H9 (cell line): ENCODE measurements around the gene PEX26. TPM values are rescaled to one million over a fixed set of nuclear protein-coding genes. Genes with fewer than 3 reads are reported as not detected.
"Not testable (repeated sequence)": the region's sequence is repeated elsewhere in the genome, so short reads cannot be mapped to it uniquely, and the experiment has no call there.

Experiments
- DNase-seq: peaks from one replicate; pipeline ENCODE4 v3.0.0-alpha.2; 2017
- H2AFZ ChIP-seq: one replicate; pipeline ENCODE4 v1.6.1; 2013; ENCODE audit warnings: mild to moderate bottlenecking, low read length, control low read depth, moderate library complexity
- H2AK5ac ChIP-seq: 2 replicates; pipeline ENCODE4 v1.6.1; 2013; ENCODE audit warnings: low read length, control low read depth, mixed read lengths; ENCODE audit not compliant: insufficient read length
- H2BK120ac ChIP-seq: one replicate; pipeline ENCODE4 v1.6.1; 2013; ENCODE audit warnings: low read depth, mild to moderate bottlenecking, low read length, control low read depth, inconsistent platforms; ENCODE audit not compliant: poor library complexity, severe bottlenecking
- H2BK12ac ChIP-seq: 2 replicates; pipeline ENCODE4 v1.6.1; 2013; ENCODE audit warnings: low read length, control low read depth, mixed read lengths, low read depth; ENCODE audit not compliant: insufficient read length
- H2BK15ac ChIP-seq: 2 replicates; pipeline ENCODE4 v1.6.1; 2013; ENCODE audit warnings: low read depth, low read length, control low read depth
- H2BK20ac ChIP-seq: one replicate; pipeline ENCODE4 v1.6.1; 2013; ENCODE audit warnings: low read depth, mild to moderate bottlenecking, low read length, control low read depth, inconsistent platforms; ENCODE audit not compliant: poor library complexity, severe bottlenecking
- H2BK5ac ChIP-seq: 2 replicates; pipeline ENCODE4 v1.6.1; 2013; ENCODE audit warnings: low read length, control low read depth, mixed read lengths; ENCODE audit not compliant: insufficient read length
- H3K14ac ChIP-seq: 2 replicates; pipeline ENCODE4 v1.6.1; 2013; ENCODE audit warnings: low read length, control low read depth; ENCODE audit not compliant: insufficient read depth
- H3K18ac ChIP-seq: 2 replicates; pipeline ENCODE4 v1.6.1; 2013; ENCODE audit warnings: low read depth, mild to moderate bottlenecking, mixed read lengths, low read length, control low read depth; ENCODE audit not compliant: insufficient read length
- H3K23ac ChIP-seq: 2 replicates; pipeline ENCODE4 v1.6.1; 2013; ENCODE audit warnings: low read length, control low read depth, mixed read lengths, low read depth; ENCODE audit not compliant: insufficient read length
- H3K23me2 ChIP-seq: 2 replicates; pipeline ENCODE4 v1.6.1; 2013; ENCODE audit warnings: low read depth, mild to moderate bottlenecking, mixed read lengths, low read length, control low read depth; ENCODE audit not compliant: insufficient read length, poor library complexity, severe bottlenecking
- H3K27ac ChIP-seq: 2 replicates; pipeline ENCODE4 v1.5.1; 2013; ENCODE audit warnings: low read length, control low read depth, mixed read lengths, low read depth; ENCODE audit not compliant: insufficient read length
- H3K27me3 ChIP-seq: 2 replicates; pipeline ENCODE4 v1.6.1; 2013; ENCODE audit warnings: low read length, control low read depth, inconsistent platforms; ENCODE audit not compliant: insufficient read depth
- H3K4ac ChIP-seq: 2 replicates; pipeline ENCODE4 v1.6.1; 2013; ENCODE audit warnings: low read depth, mild to moderate bottlenecking, control low read depth, inconsistent platforms, low read length, moderate library complexity
- H3K4me1 ChIP-seq: 2 replicates; pipeline ENCODE4 v1.6.1; 2013; ENCODE audit warnings: low read length, control low read depth, inconsistent platforms; ENCODE audit not compliant: insufficient read depth
- H3K4me2 ChIP-seq: 2 replicates; pipeline ENCODE4 v1.6.1; 2013; ENCODE audit warnings: low read length, control low read depth, mixed read lengths; ENCODE audit not compliant: insufficient read length, insufficient read depth
- H3K56ac ChIP-seq: 2 replicates; pipeline ENCODE4 v1.6.1; 2013; ENCODE audit warnings: low read depth, mild to moderate bottlenecking, mixed read lengths, low read length, control low read depth; ENCODE audit not compliant: insufficient read length
- H3K79me1 ChIP-seq: 2 replicates; pipeline ENCODE4 v1.6.1; 2013; ENCODE audit warnings: low read depth, mild to moderate bottlenecking, moderate library complexity, low read length, control low read depth, inconsistent platforms; ENCODE audit not compliant: insufficient read depth, poor library complexity, severe bottlenecking
- H3K79me2 ChIP-seq: 2 replicates; pipeline ENCODE4 v1.6.1; 2013; ENCODE audit warnings: low read length, control low read depth, inconsistent platforms; ENCODE audit not compliant: insufficient read depth
- H3K9ac ChIP-seq: 2 replicates; pipeline ENCODE4 v1.6.1; 2013; ENCODE audit warnings: low read length, control low read depth, mixed read lengths; ENCODE audit not compliant: insufficient read length; ENCODE audit errors: extremely low read depth
- H3K9me3 ChIP-seq: one replicate; pipeline ENCODE4 v1.6.1; 2013; ENCODE audit warnings: low read depth, low read length, inconsistent platforms; ENCODE audit not compliant: control insufficient read depth
- H3T11ph ChIP-seq: one replicate; pipeline ENCODE4 v1.6.1; 2013; ENCODE audit warnings: mild to moderate bottlenecking, low read length, control low read depth, inconsistent platforms
- H4K20me1 ChIP-seq: one replicate; pipeline ENCODE4 v1.6.1; 2013; ENCODE audit not compliant: control insufficient read depth, insufficient read length, insufficient read depth
- H4K5ac ChIP-seq: 2 replicates; pipeline ENCODE4 v1.6.1; 2013; ENCODE audit warnings: low read depth, mild to moderate bottlenecking, mixed read lengths, low read length, control low read depth; ENCODE audit not compliant: insufficient read length
- H4K8ac ChIP-seq: replicated peaks from 2 replicates; pipeline ENCODE4 v1.6.1; 2013; ENCODE audit warnings: low read length, control low read depth, mixed read lengths, low read depth; ENCODE audit not compliant: insufficient read length
- H4K91ac ChIP-seq: 2 replicates; pipeline ENCODE4 v1.6.1; 2013; ENCODE audit warnings: low read depth, mild to moderate bottlenecking, moderate library complexity, mixed read lengths, low read length, control low read depth; ENCODE audit not compliant: insufficient read length
- H3K27ac Mint-ChIP-seq, 3 experiments: 2 replicates in 2 of 3; 3 replicates in 1 of 3; pipeline ENCODE4 v1.8.0; 2020 to 2021; ENCODE audit warnings: mixed read lengths in 3 of 3, mild to moderate bottlenecking in 1 of 3, moderate library complexity in 1 of 3
- H3K27me3 Mint-ChIP-seq: 2 replicates; pipeline ENCODE4 v1.8.0; 2021; ENCODE audit warnings: low read depth, mild to moderate bottlenecking, moderate library complexity, mixed read lengths
- H3K36me3 Mint-ChIP-seq, 3 experiments: 2 replicates in 2 of 3; 3 replicates in 1 of 3; pipeline ENCODE4 v1.8.0; 2020 to 2021; ENCODE audit warnings: low read depth in 3 of 3, mixed read lengths in 3 of 3; ENCODE audit not compliant: insufficient read depth in 1 of 3
- H3K4me1 Mint-ChIP-seq, 2 experiments: 2 replicates each; pipeline ENCODE4 v1.8.0; 2020; ENCODE audit warnings: mixed read lengths in 2 of 2
- H3K4me3 Mint-ChIP-seq, 2 experiments: 2 replicates in 1 of 2; 3 replicates in 1 of 2; pipeline ENCODE4 v1.8.0; 2020 to 2021; ENCODE audit warnings: mild to moderate bottlenecking in 2 of 2, mixed read lengths in 2 of 2, moderate library complexity in 1 of 2
- H3K9me3 Mint-ChIP-seq, 2 experiments: 2 replicates in 1 of 2; 3 replicates in 1 of 2; pipeline ENCODE4 v1.8.0; 2020; ENCODE audit warnings: mild to moderate bottlenecking in 2 of 2, mixed read lengths in 2 of 2, moderate library complexity in 1 of 2
- CTCF ChIP-seq: fragments of 200-600 bp; sonication (generic); conservative IDR thresholded peaks from 3 replicates; pipeline ENCODE4 v1.8.0; 2021; ENCODE audit warnings: antibody characterized with exemption, mild to moderate bottlenecking
- WGBS: extraction: QIAGEN DNeasy Blood & Tissue Kit; methylation state at CpG from one replicate; pipeline ENCODE4 v1.1.7; 2013; ENCODE audit warnings: missing lambda C conversion rate, low lambda C conversion rate, mixed read lengths; ENCODE audit not compliant: insufficient read length; ENCODE audit errors: extremely low coverage; 5-methylcytosine and 5-hydroxymethylcytosine counted together
- total RNA-seq: library from RNA; stranded (reverse); gene quantifications from 2 replicates; pipeline ENCODE4 v1.2.1, GENCODE V29; 2021

The PEX26 gene
- total RNA-seq, 1 experiment from 2014 or later: 35.4 TPM

DNA sequence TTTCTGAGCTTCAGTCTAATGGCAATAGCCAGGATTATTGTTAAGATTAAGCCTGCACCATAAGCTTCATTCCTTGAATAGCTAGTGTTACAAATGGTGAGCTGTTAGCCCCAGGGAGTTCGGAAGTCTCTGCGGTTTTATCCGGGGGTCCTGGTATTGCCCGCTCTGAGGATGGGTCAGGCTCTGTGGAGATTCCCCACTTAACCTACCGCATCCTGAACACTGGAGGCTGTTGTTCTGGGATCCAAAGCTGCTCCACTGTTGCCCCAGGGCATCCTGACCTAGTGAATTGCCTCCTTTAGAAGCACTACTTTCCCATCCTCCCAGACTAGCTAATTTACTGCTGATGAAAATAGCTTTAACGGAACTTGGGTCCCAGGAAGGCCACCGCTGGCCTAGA, 14.5 kb upstream of the PEX26 start:
- no peaks in the 10 kb centered on the region for H3K4me1 ChIP-seq
- H3K23me2 ChIP-seq: no peaks in the 10 kb centered on the region
- no peak overlapping the region for H3T11ph ChIP-seq
- H2AFZ ChIP-seq: no peak overlapping the region
- H2AK5ac ChIP-seq: no peak overlapping the region
- no peak for DNase-seq
- H3K23ac ChIP-seq: no peak overlapping the region
- no peaks in the 10 kb centered on the region for H3K79me2 ChIP-seq
- peaks cover 7 to 10% of the 10 kb centered on the region in 2 experiments for H3K4me1 Mint-ChIP-seq
- H3K9ac ChIP-seq: no peak overlapping the region
- no peak overlapping the region for H3K4me2 ChIP-seq
- H3K27ac Mint-ChIP-seq: no peak overlapping the region
- H2BK20ac ChIP-seq: no peak overlapping the region
- WGBS: no CpG with 5 or more reads among the region's 7 CpGs
- no peaks in the 10 kb centered on the region; a peak in 1 of 5 replicates for H3K9me3 Mint-ChIP-seq
- H2BK5ac ChIP-seq: no peak overlapping the region
- no peak overlapping the region for H3K27ac ChIP-seq
- H3K27me3 ChIP-seq: no peaks in the 10 kb centered on the region
- H2BK15ac ChIP-seq: no peak overlapping the region
- no peaks in the 10 kb centered on the region for H3K9me3 ChIP-seq
- no peak overlapping the region for H3K18ac ChIP-seq
- no peak overlapping the region for H4K5ac ChIP-seq
- H4K20me1 ChIP-seq: no peaks in the 10 kb centered on the region
- no peak overlapping the region for H3K4me3 Mint-ChIP-seq
- no peak overlapping the region for H2BK120ac ChIP-seq
- H2BK12ac ChIP-seq: no peak overlapping the region
- H4K91ac ChIP-seq: no peak overlapping the region
- peaks cover 54% of the 10 kb centered on the region for H3K27me3 Mint-ChIP-seq
- no peak overlapping the region for H3K56ac ChIP-seq
- no peaks in the 10 kb centered on the region for H3K79me1 ChIP-seq
- H3K14ac ChIP-seq: no peak overlapping the region
- H3K4ac ChIP-seq: no peak overlapping the region
- TF ChIP-seq CTCF: no peak
- H3K36me3 Mint-ChIP-seq: no peaks in the 10 kb centered on the region; a peak in 1 of 7 replicates
- no peak overlapping the region for H4K8ac ChIP-seq

DNA sequence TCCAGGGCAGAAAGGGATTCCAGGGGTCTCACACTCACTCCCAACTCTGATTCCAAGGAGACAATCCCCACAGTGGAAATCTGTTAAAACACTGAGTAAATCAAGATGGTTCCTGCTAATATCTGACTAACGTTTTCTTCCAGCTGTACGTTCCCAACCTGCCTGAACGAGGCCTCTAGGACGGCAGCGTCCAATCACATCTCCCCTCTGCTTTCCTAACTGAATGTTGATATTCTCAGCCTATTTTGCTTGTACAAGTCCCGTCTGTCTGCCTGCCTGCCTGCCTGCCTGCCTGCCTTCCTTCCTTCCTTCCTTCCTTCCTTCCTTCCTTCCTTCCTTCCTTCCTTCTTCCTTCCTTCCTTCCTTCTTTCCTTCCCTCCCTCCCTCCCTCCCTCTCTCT, 14.1 kb upstream of the PEX26 start:
- not testable (repeated sequence) for H3K27ac Mint-ChIP-seq, H3K23me2 ChIP-seq, H3K79me1 ChIP-seq, H2BK20ac ChIP-seq, DNase-seq, H4K8ac ChIP-seq, H3K56ac ChIP-seq, H2BK120ac ChIP-seq, H3K4ac ChIP-seq, H3K9ac ChIP-seq, H3K36me3 Mint-ChIP-seq, H3K4me3 Mint-ChIP-seq, H4K5ac ChIP-seq, H2BK12ac ChIP-seq, H3K27me3 ChIP-seq, H3K9me3 Mint-ChIP-seq, H3K27ac ChIP-seq, H2AFZ ChIP-seq, H3T11ph ChIP-seq, H2BK15ac ChIP-seq, H3K4me1 ChIP-seq, H3K23ac ChIP-seq, H3K9me3 ChIP-seq, H3K18ac ChIP-seq, H2BK5ac ChIP-seq, H4K91ac ChIP-seq, H2AK5ac ChIP-seq, H3K79me2 ChIP-seq, H3K14ac ChIP-seq, H3K4me2 ChIP-seq, H4K20me1 ChIP-seq
- no CpG with 5 or more reads among the region's 6 CpGs for WGBS
- Mint-ChIP-seq H3K27me3 (peaks cover 52% of the 10 kb centered on the region), H3K4me1 (peaks cover 7 to 11% of the 10 kb centered on the region in 2 experiments)
